HG03135 (cell line): Measurements from ENCODE around the gene TUBGCP3.
A peak's percentile ranks its signal among the peaks of the same experiment; 100 is the strongest.
"Not testable (repeated sequence)": the region's sequence is repeated elsewhere in the genome, so short reads cannot be mapped to it uniquely, and the experiment has no call there.

Experiments
- ATAC-seq: cut with Tn5 transposase; IDR thresholded peaks from one replicate; pipeline ENCODE4 v1.9.1; 2021; ENCODE audit warnings: mild to moderate bottlenecking, moderate library complexity; ENCODE audit not compliant: unreplicated experiment

TUBGCP3 gene

GRCh38 chr13:112587764-112588489, at the start of gene TUBGCP3:
TSS of gene TUBGCP3 (minus strand) at chr13:112588153. CDS start at chr13:112587980, 173 bp downstream.
- peak; percentile 76 for ATAC-seq

- no peak for ATAC-seq
Observed at GRCh38 chr13:112637017-112637801, 49.3 kb upstream of the TUBGCP3 start.

- no peak for ATAC-seq
Observed at GRCh38 chr13:112636401-112636975, 48.5 kb upstream of the TUBGCP3 start.

GRCh38 chr13:112635323-112635722, 47.4 kb upstream of the TUBGCP3 start:
- ATAC-seq: no peak

GRCh38 chr13:112634102-112634501, 46.1 kb upstream of the TUBGCP3 start:
- ATAC-seq: no peak

GRCh38 chr13:112630226-112630625, 42.3 kb upstream of the TUBGCP3 start:
- not testable (repeated sequence) for ATAC-seq

- ATAC-seq: no peak
Observed at GRCh38 chr13:112629161-112629560, 41.2 kb upstream of the TUBGCP3 start.

GRCh38 chr13:112627613-112628012, 39.7 kb upstream of the TUBGCP3 start:
- not testable (repeated sequence) for ATAC-seq

GRCh38 chr13:112627161-112627560, 39.2 kb upstream of the TUBGCP3 start:
- ATAC-seq: no peak

DNA sequence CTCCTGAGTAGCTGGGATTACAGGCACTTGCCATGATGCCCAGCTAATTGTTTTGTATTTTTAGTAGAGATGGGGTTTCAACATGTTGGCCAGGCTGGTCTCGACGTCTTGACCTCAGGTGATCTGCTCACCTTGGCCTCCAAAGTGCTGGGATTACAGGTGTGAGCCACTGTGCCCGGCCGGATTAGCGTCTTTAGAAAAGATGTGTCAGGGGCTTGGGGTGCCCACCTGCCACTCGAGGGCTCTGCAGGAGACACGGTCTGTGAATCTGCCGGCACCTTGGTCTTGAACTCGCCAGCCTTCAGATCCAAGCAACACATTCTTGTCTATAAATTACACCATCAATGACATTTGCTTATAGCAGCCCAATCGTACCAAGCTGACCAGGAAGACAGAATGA, 38.8 kb upstream of the TUBGCP3 start:
- ATAC-seq: no peak

DNA sequence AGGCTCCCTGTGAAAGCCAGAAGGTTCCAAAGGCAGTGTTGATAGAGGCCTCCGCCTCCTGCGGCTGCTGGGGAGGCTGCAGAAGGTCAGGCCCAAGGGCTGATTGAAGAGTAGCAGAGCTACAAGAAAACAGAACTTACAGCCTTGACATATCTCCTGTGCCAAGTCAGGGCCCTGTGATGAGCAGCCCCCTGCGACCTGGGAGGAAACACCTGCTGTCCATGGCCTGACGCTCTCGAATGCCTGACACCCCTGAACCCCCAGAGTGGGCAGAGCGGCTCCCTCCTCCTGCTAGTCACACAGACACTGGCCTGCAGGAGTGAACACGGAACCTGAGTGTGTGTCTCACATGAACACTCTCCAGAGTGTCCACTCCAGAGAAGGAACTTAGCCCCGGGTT, 38.2 kb upstream of the TUBGCP3 start:
- no peak for ATAC-seq

- no peak for ATAC-seq
Observed at GRCh38 chr13:112625698-112626097, 37.7 kb upstream of the TUBGCP3 start.

DNA sequence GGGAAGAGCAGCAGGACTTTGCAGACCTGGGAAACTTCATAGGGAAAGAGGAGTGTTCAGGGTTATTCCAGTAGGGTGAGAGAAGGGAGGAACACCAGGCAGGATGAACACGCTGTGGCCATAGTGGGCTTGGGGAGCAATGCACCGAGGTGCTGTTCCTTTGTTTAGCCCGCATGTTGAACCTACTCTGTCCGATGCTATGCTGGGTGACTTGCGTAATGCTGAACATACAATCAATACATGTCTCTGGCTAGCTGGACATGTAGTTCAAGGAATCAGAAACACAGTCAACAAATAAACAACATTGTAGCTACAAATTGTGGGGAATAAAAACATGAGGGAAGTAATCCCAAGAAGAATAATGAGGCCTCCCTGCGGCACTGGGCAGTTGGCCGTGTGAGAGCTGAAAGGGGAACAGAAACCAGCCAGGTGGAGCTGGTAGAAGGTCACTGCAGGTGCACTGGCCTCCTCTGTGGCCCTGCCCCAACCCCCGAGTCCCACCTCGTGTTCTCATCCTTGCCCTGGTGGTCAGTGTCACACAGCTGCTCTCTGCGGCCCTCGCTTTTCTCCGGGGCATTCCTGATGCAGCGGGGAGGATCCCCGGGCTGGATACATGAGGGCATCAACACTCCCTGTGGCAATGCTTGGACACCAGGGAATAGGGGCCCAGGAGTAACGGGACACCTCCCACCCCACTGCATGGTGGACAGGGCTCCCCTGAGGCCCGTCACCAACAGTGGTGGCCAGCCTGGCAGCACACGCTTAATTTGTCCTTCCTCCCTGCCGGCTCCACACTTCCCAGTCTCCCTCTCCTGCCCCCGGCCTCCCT, 36.9 kb upstream of the TUBGCP3 start:
- ATAC-seq: no peak

- ATAC-seq: no peak
Observed at GRCh38 chr13:112624040-112624439, 36.1 kb upstream of the TUBGCP3 start.

- ATAC-seq: no peak
Observed at GRCh38 chr13:112623051-112623711, 35.2 kb upstream of the TUBGCP3 start.

DNA sequence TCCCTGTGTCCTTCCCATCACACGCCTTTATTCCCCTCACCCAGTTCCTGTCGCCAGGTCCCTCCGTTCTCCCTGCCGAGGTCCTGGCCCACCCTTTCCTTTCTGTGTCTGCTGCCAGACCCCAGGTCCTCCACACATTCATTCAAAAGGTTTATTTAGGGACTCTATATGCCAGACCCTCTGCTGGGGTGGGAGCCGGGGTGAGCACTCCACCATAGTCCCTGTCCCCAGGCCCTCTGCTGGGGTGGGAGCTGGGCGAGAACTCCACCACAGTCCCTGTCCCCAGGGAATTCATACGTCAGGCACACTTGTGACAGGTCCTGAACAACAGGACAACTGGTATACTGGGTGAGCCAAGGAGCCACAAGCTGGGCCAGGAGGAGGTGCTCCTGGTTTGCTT, 34.4 kb upstream of the TUBGCP3 start:
- no peak for ATAC-seq

DNA sequence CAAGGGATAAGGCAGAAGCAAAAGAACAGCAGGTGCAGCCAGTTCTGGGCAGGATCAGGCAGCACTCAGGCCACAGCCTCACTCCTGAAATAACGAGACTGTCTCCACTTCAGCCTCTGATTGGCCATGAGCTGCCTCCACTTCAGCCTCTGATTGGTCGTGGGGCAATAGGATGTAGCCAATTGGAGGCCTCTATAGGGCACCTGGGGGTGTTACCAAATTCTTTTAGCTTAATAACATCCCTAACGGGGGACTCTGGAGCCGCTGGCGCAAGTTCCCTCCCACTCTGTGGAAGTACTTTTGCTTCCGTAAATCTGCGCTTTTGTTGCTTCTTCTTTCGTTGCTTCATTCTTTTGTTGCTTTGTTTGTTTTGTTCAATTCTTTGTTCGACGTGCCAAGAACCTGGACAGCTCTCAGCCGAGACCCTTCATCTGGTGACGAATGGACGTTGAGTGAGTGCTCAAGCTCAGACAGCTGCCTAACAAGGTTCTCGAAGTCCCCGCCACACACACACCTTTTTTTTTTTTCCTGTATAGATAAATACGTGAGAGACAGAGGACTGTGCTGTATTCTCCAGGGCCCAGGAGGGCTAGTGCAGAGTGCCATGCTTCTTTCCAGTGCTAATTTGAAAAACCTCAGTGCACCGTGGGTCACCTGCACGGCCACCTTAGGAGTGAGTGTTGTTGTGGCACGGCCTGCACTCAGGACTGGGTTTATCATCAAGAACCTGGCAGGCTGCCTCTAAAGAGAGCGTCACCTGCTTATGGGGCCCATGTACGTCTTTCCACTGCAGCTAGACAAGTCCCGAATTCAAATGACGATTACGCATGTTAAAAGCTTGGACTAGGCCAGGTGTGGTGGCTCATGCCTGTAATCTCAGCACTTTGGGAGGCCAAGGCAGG, 32.0 kb upstream of the TUBGCP3 start:
- ATAC-seq: peak; percentile 81

DNA sequence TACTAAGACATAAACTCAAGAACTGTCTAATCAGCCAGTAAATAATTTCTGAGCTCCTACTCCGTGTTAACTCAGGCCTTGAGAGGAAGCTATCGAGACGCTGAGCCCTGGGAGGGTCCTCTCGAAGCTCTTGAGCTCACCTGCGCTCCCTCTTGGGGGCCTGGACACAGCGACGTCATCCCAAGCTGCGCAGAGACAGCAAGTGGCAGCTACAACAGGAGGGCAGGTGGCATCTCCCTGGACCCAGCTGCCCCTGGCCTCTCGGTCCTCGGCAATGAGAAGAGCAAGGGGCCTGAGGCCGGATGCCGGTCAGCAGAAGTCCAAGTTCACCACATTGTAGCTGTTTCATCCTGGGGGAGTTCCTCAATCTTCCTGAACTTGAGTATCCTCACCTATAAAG, 30.5 kb upstream of the TUBGCP3 start:
- no peak for ATAC-seq

- ATAC-seq: no peak
Observed at GRCh38 chr13:112617754-112618375, 29.9 kb upstream of the TUBGCP3 start.
